Gastroesophageal sphincter (tissue), 4 donors: ENCODE results near the gene STXBP6. TPM values are rescaled to one million over a fixed set of nuclear protein-coding genes. Genes with fewer than 3 reads are reported as not detected.

Source experiments
- ATAC-seq: fragments of 150-250 bp; one replicate; pipeline ENCODE4 v1.9.1; 2016; ENCODE audit warnings: mild to moderate bottlenecking, moderate library complexity
- H3K27ac ChIP-seq, 4 donors: fragments of 200-600 bp; sonication (generic) in 3 of 4; 1 replicate in 3 of 4; 2 replicates in 1 of 4; pipeline ENCODE4 v1.5.1; 2016 to 2019
- H3K27me3 ChIP-seq: fragments of 200-600 bp; sonication (generic); one replicate; pipeline ENCODE4 v1.5.1; 2019
- H3K36me3 ChIP-seq, 2 donors: fragments of 200-600 bp; sonication (generic); one replicate each; pipeline ENCODE4 v1.5.1; 2019; ENCODE audit warnings: control low read depth in 1 of 2
- H3K4me1 ChIP-seq, 3 donors: fragments of 200-600 bp; sonication (generic); 1 replicate in 2 of 3; 2 replicates in 1 of 3; pipeline ENCODE4 v1.5.1; 2016 to 2019; ENCODE audit warnings: control low read depth in 2 of 3
- H3K4me3 ChIP-seq, 2 donors: fragments of 200-600 bp; sonication (generic); one replicate each; pipeline ENCODE4 v1.5.1; 2019; ENCODE audit warnings: mild to moderate bottlenecking in 1 of 2, moderate library complexity in 1 of 2
- H3K9me3 ChIP-seq, 3 donors: fragments of 200-600 bp; sonication (generic); one replicate each; pipeline ENCODE4 v1.5.1; 2017 to 2019; ENCODE audit warnings: control low read depth in 2 of 3
- EP300 ChIP-seq: sonication (generic); formaldehyde crosslinking; IDR thresholded peaks from one replicate; pipeline ENCODE4 v1.6.1; 2017; ENCODE audit warnings: antibody characterized with exemption, mild to moderate bottlenecking
- POLR2A ChIP-seq, 2 donors: fragments of 450-650 bp; IDR thresholded peaks; one replicate each; pipeline ENCODE4 v1.6.1; 2017; ENCODE audit warnings: antibody characterized with exemption in 2 of 2, mild to moderate bottlenecking in 2 of 2, moderate library complexity in 1 of 2
- POLR2AphosphoS5 ChIP-seq: sonication (generic); formaldehyde crosslinking; IDR thresholded peaks from one replicate; pipeline ENCODE4 v1.6.1; 2017; ENCODE audit warnings: antibody characterized with exemption
- WGBS, 2 donors: methylation state at CpG; one replicate each; pipeline ENCODE4 v1.1.5; 2018; ENCODE audit warnings: low coverage in 1 of 2; 5-methylcytosine and 5-hydroxymethylcytosine counted together
- total RNA-seq, 4 donors: library from RNA; depleted of rRNA; stranded (reverse); fragments of >200 nt; gene quantifications; one replicate each; pipeline ENCODE4 v1.1.0, GENCODE V29; 2016
- TF ChIP-seq, protein P1 (sequence below), 4 experiments: fragments of 200-600 bp in 2 of 4; fragments of 450-650 bp in 2 of 4; sonication (generic) in 1 of 4; IDR thresholded peaks; one replicate each; pipeline ENCODE4 v1.5.1; 2017 to 2019; ENCODE audit warnings: antibody characterized with exemption in 4 of 4, mild to moderate bottlenecking in 2 of 4, moderate library complexity in 2 of 4

STXBP6 gene
- total RNA-seq, 4 donors from 2014 or later, result 29.3 to 55.7 (median 44.0) TPM

DNA sequence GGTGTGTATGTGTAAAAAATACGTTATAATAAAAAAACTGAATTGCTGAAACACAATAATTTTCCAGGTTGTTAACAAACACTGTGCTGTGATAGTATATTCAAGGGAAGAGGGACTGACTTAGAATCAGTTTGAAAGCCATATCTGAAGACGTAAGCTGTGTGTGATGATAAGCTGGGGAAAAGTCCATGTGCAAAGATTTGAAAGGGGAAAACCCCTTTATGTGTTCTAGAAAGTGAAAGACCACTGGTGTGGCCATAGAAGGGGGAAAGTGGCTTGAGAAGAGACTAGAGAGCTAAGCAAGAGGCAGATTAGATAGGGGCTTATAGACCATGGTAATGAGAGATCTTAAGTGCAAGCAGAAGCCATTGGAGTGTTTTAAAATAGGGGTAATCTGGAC lies 220.1 kb downstream of the STXBP6 start:
- TF ChIP-seq, protein P1, sequence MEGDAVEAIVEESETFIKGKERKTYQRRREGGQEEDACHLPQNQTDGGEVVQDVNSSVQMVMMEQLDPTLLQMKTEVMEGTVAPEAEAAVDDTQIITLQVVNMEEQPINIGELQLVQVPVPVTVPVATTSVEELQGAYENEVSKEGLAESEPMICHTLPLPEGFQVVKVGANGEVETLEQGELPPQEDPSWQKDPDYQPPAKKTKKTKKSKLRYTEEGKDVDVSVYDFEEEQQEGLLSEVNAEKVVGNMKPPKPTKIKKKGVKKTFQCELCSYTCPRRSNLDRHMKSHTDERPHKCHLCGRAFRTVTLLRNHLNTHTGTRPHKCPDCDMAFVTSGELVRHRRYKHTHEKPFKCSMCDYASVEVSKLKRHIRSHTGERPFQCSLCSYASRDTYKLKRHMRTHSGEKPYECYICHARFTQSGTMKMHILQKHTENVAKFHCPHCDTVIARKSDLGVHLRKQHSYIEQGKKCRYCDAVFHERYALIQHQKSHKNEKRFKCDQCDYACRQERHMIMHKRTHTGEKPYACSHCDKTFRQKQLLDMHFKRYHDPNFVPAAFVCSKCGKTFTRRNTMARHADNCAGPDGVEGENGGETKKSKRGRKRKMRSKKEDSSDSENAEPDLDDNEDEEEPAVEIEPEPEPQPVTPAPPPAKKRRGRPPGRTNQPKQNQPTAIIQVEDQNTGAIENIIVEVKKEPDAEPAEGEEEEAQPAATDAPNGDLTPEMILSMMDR (IDR thresholded peaks at IDR 0.05), result no peak
- TF ChIP-seq POLR2A (IDR thresholded peaks at IDR 0.05) (no peak), POLR2AphosphoS5 (no peak), EP300 (no peak)
- Histone ChIP-seq H3K4me3 (no peak overlapping the region), H3K27me3 (no peaks in the 10 kb centered on the region), H3K36me3 (no peaks in the 10 kb centered on the region), H3K9me3 (no peaks in the 10 kb centered on the region), H3K4me1 (peaks cover 0 to 4% (median 0%) of the 10 kb centered on the region in 3 donors), H3K27ac (no peak overlapping the region)
- no peak for ATAC-seq
- WGBS, 2 donors, result 59 to 62% methylated on average over 2 of the region's 2 CpGs

DNA sequence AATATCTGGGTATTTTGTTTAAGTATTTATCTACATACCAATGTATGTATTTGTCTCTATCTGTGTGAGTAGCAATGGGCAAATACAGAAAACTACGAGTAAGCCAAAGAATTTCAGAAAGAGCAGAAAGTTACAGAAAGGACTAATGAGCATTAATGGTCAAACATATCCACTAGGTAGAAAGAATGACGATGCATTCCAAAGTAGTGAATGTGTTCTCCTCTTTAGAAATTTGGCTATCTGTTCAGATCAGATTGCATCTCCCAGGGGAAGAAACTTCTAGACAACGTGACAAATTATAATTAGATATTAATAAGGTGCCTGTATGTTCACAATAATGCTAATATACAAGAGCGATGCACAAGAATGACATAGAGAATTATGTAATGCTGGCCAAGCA lies 221.5 kb downstream of the STXBP6 start:
- 78 to 83% methylated on average over 4 of the region's 4 CpGs for WGBS, 2 donors
- H3K9me3 ChIP-seq, result no peaks in the 10 kb centered on the region
- no peak for TF ChIP-seq POLR2A (IDR thresholded peaks at IDR 0.05)
- no peak for TF ChIP-seq EP300
- H3K27ac ChIP-seq, result no peak overlapping the region
- no peak overlapping the region for H3K4me3 ChIP-seq
- H3K27me3 ChIP-seq, result no peaks in the 10 kb centered on the region
- H3K36me3 ChIP-seq, result no peaks in the 10 kb centered on the region
- peaks cover 0 to 4% (median 0%) of the 10 kb centered on the region in 3 donors for H3K4me1 ChIP-seq
- no peak for ATAC-seq

DNA sequence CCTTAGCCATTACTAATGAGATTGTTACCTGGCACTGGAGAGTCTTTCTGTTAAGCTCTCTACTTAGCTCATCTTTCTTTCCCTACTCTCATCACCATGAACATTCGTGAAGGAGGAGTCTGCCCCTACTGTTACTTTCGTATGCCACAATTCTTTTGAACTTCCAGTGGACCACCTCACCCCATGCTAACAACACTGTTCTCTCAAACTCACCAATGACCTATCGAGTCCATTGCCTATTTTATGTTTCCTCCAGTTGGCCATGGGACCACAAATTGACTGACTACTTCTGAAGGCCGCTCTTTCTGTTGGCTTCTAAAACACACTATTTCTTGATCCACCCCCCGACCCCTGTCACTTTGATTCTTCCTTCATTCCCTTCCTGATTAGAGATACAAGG lies 223.6 kb downstream of the STXBP6 start:
- WGBS, 2 donors, result 88 to 100% methylated on average over 5 of the region's 5 CpGs
- ATAC-seq, result no peak

DNA sequence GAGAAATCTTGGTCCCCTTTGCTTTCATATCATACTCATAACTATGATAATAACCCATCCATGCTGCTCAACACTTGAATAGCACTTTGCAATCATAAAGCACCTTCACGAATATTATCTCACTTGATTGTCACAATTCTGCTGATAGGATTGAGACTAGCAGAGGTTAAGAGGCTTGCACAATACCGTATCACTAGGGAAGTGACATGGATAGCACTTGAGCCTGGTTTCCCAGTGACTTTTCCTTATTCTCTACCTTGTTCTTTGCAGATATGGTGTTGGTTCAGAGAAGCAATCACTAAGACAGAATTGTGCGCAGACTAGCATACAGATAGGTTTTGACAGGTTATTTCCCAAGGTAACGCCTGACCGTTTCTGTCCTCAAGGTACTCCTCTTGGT lies 229.3 kb downstream of the STXBP6 start:
- Histone ChIP-seq H3K4me1 (no peaks in the 10 kb centered on the region), H3K27me3 (no peaks in the 10 kb centered on the region), H3K4me3 (no peak overlapping the region), H3K36me3 (peaks cover 0 to 25% of the 10 kb centered on the region in 2 donors), H3K27ac (no peak overlapping the region), H3K9me3 (no peaks in the 10 kb centered on the region)
- no peak for ATAC-seq
- TF ChIP-seq POLR2A (IDR thresholded peaks at IDR 0.05) (no peak), EP300 (no peak), POLR2AphosphoS5 (no peak)
- TF ChIP-seq, protein P1 (IDR thresholded peaks at IDR 0.05), result no peak
- WGBS, 2 donors, result 91 to 97% methylated on average over 5 of the region's 5 CpGs

More for the DNA sequence above, 223.6 kb downstream of the STXBP6 start:
- no peaks in the 10 kb centered on the region for H3K27me3 ChIP-seq
- TF ChIP-seq POLR2AphosphoS5 (no peak), POLR2A (IDR thresholded peaks at IDR 0.05) (no peak), EP300 (no peak)
- TF ChIP-seq, protein P1 (IDR thresholded peaks at IDR 0.05), result no peak
- H3K36me3 ChIP-seq, result no peaks in the 10 kb centered on the region
- H3K4me1 ChIP-seq, result peaks cover 0 to 4% (median 0%) of the 10 kb centered on the region in 3 donors
- no peak overlapping the region for H3K4me3 ChIP-seq
- H3K27ac ChIP-seq, result no peak overlapping the region
- H3K9me3 ChIP-seq, result no peaks in the 10 kb centered on the region

DNA sequence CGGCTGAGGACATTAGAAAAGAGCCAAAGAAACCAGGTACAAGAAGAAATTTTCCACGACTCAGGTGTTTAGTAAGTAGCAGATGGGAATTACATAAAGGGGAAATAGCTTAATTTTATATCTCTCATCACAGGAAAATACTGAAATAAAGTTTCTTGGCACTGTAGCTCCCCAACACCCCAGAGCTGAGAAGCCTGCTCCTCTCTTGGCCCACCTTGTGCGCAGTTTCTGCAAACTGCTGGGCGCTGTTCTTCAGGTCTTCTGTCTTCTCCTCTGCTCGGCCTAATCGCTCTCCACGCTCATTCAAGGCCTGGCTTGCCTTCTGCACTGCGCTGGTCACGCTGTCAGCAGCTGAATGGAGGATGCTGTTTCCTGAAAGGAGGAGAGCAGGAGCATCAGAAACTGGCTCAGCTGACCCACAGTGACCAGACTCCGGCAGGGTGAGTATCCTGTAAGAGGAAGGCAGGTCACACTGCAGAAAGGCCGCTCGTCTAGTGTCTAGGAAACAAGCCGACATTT lies 231.1 kb downstream of the STXBP6 start:
- Histone ChIP-seq H3K27ac (no peak overlapping the region), H3K9me3 (no peaks in the 10 kb centered on the region), H3K4me3 (no peak overlapping the region), H3K4me1 (no peaks in the 10 kb centered on the region), H3K27me3 (no peaks in the 10 kb centered on the region), H3K36me3 (peaks cover 0 to 27% of the 10 kb centered on the region in 2 donors)
- ATAC-seq, result no peak
- TF ChIP-seq POLR2AphosphoS5 (no peak), POLR2A (IDR thresholded peaks at IDR 0.05) (no peak), EP300 (no peak)
- TF ChIP-seq, protein P1 (IDR thresholded peaks at IDR 0.05), result no peak
- 82 to 91% methylated on average over 8 to 12 of the region's 13 CpGs for WGBS, 2 donors
